Fibroblast of the aortic adventitia (primary cell): ENCODE results near the gene RREB1. TPM values are rescaled to one million over a fixed set of nuclear protein-coding genes. Genes with fewer than 3 reads are reported as not detected.

Experiments
- DNase-seq: peaks from one replicate; pipeline ENCODE4 v3.0.0-alpha.2; 2010; ENCODE audit warnings: low read depth
- H3K4me3 ChIP-seq: 2 replicates; pipeline ENCODE4 v1.5.1; 2011; ENCODE audit warnings: low read depth, mild to moderate bottlenecking, control low read depth, low read length, moderate library complexity
- total RNA-seq: library from RNA; depleted of rRNA; stranded (reverse); fragments of >200 nt; gene quantifications from 2 replicates; pipeline ENCODE4 v1.2.3, GENCODE V29; 2012; ENCODE audit warnings: low replicate concordance
- TF ChIP-seq, protein P1 (sequence below): IDR thresholded peaks from 2 replicates; pipeline ENCODE4 v1.5.1; 2011; ENCODE audit warnings: mild to moderate bottlenecking, low read length, control low read depth, inconsistent platforms; ENCODE audit not compliant: insufficient read depth

RREB1 gene
- total RNA-seq, 1 donor, result 17.6 TPM

DNA sequence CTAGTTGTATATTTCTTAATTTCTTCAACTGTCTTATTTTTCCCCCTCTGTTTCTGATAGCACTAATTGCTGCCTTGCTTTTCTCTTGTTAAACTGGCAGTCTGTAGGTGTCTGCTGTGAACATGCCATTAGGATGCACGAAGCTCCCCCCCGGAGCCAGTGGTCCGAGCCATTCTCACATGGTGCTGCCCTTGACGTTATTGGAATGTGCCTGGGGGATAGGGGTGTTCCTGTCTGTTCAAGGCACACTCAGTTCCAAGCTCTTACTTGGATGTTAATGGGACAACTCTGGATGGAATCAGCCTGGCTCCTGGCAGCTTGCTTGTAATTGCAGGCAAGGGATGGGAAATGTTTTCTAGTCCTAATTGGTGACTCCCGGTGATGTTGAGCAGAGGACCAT is 68.4 kb downstream of the RREB1 start:
- DNase-seq, result peak; percentile 25
- no peak overlapping the region for H3K4me3 ChIP-seq
- TF ChIP-seq, protein P1, sequence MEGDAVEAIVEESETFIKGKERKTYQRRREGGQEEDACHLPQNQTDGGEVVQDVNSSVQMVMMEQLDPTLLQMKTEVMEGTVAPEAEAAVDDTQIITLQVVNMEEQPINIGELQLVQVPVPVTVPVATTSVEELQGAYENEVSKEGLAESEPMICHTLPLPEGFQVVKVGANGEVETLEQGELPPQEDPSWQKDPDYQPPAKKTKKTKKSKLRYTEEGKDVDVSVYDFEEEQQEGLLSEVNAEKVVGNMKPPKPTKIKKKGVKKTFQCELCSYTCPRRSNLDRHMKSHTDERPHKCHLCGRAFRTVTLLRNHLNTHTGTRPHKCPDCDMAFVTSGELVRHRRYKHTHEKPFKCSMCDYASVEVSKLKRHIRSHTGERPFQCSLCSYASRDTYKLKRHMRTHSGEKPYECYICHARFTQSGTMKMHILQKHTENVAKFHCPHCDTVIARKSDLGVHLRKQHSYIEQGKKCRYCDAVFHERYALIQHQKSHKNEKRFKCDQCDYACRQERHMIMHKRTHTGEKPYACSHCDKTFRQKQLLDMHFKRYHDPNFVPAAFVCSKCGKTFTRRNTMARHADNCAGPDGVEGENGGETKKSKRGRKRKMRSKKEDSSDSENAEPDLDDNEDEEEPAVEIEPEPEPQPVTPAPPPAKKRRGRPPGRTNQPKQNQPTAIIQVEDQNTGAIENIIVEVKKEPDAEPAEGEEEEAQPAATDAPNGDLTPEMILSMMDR, result no peak

DNA sequence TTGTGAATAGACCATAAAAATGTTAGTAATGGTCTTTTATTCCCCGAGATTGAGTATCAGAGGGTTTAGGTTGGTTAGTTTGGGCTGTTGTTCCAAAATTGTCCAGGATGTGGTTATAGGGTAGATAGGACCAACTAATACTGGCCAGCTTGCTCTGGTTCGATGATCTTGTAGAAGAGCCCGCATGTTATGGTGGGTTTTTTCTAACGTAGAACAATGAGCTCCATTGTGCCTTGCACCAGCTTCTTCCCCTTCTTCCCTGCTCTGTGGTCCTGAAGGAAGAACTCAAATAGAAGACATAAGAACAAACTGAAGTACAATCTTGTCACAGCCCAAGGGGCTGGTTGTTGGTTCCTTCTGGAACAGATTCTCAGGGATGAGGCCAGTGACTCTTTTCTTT is 70.5 kb downstream of the RREB1 start:
- no peak overlapping the region for H3K4me3 ChIP-seq
- no peak for DNase-seq
- TF ChIP-seq, protein P1, result no peak

DNA sequence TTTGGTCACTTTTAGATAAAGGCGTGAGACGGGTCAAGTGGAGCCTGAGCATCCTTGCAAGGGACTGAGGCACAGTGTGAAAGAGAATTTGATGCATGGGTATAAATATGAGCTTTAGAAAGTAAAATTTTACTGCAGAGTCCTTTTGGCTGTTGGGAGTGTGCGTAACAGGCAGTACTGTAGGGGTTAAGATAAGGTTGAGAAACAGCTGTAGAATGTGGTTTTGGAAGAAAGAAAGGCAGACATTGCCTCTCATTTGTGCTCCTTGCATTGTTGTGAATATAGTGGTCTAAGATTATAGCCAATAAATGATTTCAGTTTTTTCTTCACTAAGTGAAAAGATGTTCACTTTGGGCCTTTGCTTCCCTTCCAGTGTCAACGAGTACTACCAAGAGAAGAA is 73.0 kb downstream of the RREB1 start:
- TF ChIP-seq, protein P1, result no peak
- H3K4me3 ChIP-seq, result no peak overlapping the region
- DNase-seq, result no peak

DNA sequence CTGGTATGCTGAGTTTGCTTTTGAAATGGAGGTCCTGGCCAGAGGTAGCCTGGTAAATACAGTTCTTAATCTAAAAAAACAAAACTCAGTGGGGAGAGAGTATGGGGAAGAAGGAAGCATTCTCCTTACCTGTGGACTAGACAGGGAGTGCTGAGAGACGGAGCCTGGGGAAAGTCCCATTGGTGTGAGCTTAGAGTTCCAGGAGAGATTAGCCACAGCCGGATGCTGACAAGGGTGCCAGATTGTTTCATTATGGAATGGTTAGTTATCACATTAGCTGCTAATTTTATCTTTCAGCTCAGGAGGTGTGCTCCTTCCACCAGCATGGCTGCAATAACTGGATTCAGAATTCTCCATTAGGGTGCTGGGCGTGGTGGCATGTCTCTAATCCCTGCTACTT is 75.9 kb downstream of the RREB1 start:
- no peak overlapping the region for H3K4me3 ChIP-seq
- TF ChIP-seq, protein P1, result no peak
- DNase-seq, result no peak

DNA sequence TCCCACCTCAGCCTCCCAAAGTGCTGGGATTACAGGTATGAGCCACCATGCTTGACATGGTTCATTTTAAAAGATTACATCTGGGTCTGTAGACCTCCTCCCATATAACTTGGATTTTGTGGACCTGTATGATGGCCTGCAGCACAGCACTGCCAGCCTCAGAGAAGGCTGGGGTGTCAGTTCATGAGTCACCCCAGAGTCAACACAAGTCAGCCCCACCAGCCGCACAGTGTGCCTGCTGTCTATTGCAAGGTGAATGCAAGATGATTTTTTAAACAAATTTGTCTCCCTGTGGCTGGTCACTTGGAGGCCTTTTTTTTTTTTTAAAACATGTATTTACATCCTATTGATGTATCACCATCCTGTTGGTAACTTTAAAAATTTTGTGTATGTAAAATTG is 76.7 kb downstream of the RREB1 start:
- H3K4me3 ChIP-seq, result no peak overlapping the region
- TF ChIP-seq, protein P1, result no peak
- no peak for DNase-seq

DNA sequence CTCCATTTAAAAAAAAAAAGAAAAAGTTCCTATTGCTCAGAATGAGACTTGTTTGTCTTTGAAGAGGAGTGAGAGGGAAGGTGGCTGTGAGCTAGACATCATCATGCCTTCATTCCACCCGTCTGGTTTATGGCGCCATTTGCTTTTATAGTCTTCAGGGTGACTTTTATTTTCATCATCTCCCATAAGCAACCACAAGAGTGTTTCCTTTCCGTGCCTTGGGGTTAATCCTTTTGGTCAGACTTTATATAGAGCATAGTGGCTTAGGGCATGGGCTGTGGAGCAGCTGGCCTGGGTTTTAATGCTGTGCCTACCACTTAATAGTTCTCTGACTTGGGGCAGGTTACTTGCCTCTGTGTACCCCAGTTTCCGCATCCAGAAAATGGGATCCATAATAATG is 77.8 kb downstream of the RREB1 start:
- H3K4me3 ChIP-seq, result no peak overlapping the region
- no peak for DNase-seq
- TF ChIP-seq, protein P1, result no peak

DNA sequence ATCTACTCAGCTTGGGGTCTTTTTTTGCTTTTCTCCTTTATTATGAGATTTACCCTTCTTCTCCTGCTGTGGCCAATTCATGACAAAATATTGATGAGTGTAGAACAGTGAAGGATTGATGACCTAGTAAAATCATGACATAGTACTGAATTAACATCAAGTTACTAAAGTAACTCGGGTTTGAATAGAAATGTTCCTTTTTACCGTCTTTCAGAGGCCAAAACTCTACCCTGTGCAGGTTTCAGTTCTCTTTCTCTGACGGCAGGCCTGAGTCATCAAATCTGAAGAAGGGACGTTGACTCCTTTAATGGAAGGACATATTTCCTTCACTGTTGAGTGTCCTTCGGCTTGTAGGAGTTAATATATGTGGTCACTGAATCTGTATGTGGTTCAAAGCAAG is 80.7 kb downstream of the RREB1 start:
- DNase-seq, result no peak
- H3K4me3 ChIP-seq, result no peak overlapping the region
- TF ChIP-seq, protein P1, result no peak
